DMS153 treated with DMSO at 0.1 percent for 48 hours (cell line): ENCODE data around the gene AAGAB.

ENCODE experiments used
- DNase-seq: peaks from one replicate; lab custom pipeline; 2025; ENCODE audit not compliant: unreplicated experiment; lab: John Stamatoyannopoulos, UW

Gene AAGAB

GRCh38 chr15:67174446-67174845 lies 80.0 kb downstream of the AAGAB start:
- DNase-seq = no peak

GRCh38 chr15:67173786-67174185 lies 80.7 kb downstream of the AAGAB start:
- DNase-seq = no peak

GRCh38 chr15:67173005-67173404 lies 81.5 kb downstream of the AAGAB start:
- no peak for DNase-seq

- DNase-seq = no peak
These were observed 82.3 kb downstream of the AAGAB start for GRCh38 chr15:67172172-67172571.

- DNase-seq = no peak
These were observed 83.0 kb downstream of the AAGAB start for GRCh38 chr15:67171471-67171870.

GRCh38 chr15:67170143-67170925 lies 84.1 kb downstream of the AAGAB start:
- no peak for DNase-seq

GRCh38 chr15:67168694-67169093 lies 85.8 kb downstream of the AAGAB start:
- DNase-seq = no peak

- DNase-seq = no peak
These were observed 87.4 kb downstream of the AAGAB start for GRCh38 chr15:67167091-67167490.

GRCh38 chr15:67166280-67167009 lies 88.0 kb downstream of the AAGAB start:
- no peak for DNase-seq

GRCh38 chr15:67165254-67166253 lies 88.9 kb downstream of the AAGAB start:
- DNase-seq = no peak

GRCh38 chr15:67164811-67165253 lies 89.6 kb downstream of the AAGAB start:
- DNase-seq = no peak

- no peak for DNase-seq
These were observed 90.1 kb downstream of the AAGAB start for GRCh38 chr15:67164401-67164791.

- no peak for DNase-seq
These were observed 91.3 kb downstream of the AAGAB start for GRCh38 chr15:67163180-67163579.

GRCh38 chr15:67161881-67162280 lies 92.6 kb downstream of the AAGAB start:
- no peak for DNase-seq

GRCh38 chr15:67161412-67161811 lies 93.0 kb downstream of the AAGAB start:
- no peak for DNase-seq

GRCh38 chr15:67158367-67158766 lies 96.1 kb downstream of the AAGAB start:
- no peak for DNase-seq

GRCh38 chr15:67157521-67158252 lies 96.8 kb downstream of the AAGAB start:
- no peak for DNase-seq

GRCh38 chr15:67156834-67157233 lies 97.6 kb downstream of the AAGAB start:
- DNase-seq = no peak

GRCh38 chr15:67156426-67156825 lies 98.0 kb downstream of the AAGAB start:
- DNase-seq = no peak

- no peak for DNase-seq
These were observed 100.2 kb downstream of the AAGAB start for GRCh38 chr15:67154249-67154648.
